ENCODE results near the gene REPIN1. TPM values are rescaled to one million over a fixed set of nuclear protein-coding genes. Genes with fewer than 3 reads are reported as not detected.

Gene REPIN1
- total RNA-seq, 4 donors from 2014 or later: 40.6 to 55.7 (median 49.3) TPM

- TF ChIP-seq, protein P1, sequence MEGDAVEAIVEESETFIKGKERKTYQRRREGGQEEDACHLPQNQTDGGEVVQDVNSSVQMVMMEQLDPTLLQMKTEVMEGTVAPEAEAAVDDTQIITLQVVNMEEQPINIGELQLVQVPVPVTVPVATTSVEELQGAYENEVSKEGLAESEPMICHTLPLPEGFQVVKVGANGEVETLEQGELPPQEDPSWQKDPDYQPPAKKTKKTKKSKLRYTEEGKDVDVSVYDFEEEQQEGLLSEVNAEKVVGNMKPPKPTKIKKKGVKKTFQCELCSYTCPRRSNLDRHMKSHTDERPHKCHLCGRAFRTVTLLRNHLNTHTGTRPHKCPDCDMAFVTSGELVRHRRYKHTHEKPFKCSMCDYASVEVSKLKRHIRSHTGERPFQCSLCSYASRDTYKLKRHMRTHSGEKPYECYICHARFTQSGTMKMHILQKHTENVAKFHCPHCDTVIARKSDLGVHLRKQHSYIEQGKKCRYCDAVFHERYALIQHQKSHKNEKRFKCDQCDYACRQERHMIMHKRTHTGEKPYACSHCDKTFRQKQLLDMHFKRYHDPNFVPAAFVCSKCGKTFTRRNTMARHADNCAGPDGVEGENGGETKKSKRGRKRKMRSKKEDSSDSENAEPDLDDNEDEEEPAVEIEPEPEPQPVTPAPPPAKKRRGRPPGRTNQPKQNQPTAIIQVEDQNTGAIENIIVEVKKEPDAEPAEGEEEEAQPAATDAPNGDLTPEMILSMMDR (IDR thresholded peaks at IDR 0.05): no peak
- no peak for ATAC-seq (ENCODE audit: low FRiP score)
- DNase-seq (ENCODE audit: low spot score): no peak
These were observed 30.9 kb downstream of the REPIN1 start for GRCh38 chr7:150399421-150400007.

DNA sequence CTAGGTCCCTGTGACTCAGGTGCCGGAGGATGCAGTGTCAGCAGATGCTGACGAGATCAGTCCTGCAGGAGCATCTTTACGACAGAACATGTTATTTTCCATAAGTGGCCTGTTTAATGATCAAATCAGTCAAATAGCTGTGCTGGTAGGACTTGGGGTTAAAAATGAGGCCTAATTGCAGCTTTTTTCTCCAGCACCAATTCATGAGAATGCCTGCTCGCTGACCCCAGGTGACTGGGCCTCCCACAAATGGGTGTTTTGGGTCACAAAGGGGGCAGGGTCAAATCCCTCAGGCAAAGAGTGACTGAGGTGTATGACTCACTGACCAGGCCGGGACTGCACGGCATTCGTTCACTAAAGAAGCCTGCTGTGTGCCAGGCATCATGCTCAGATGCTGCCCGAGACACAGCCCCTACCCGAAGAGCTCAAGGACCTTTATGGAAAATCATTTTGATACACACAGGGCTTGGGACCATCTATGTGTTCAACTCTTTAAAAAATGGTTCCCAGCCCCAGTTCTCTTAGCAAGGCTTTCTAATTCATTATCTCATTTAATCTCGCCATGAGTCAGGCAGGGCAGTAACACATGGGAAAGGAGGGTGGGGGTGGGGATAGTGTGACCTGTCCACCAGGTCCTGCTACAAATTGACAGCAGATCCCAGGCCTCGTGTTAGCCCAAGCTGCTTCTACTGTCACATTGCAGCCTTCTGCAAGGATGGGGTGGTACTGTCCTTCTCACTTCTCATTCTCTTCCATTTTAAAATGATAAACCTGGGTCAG, 31.6 kb downstream of the REPIN1 start:
- ATAC-seq (ENCODE audit: low FRiP score) (no peak), DNase-seq (ENCODE audit: low spot score) (no peak)
- TF ChIP-seq, protein P1 (IDR thresholded peaks at IDR 0.05): no peak

DNA sequence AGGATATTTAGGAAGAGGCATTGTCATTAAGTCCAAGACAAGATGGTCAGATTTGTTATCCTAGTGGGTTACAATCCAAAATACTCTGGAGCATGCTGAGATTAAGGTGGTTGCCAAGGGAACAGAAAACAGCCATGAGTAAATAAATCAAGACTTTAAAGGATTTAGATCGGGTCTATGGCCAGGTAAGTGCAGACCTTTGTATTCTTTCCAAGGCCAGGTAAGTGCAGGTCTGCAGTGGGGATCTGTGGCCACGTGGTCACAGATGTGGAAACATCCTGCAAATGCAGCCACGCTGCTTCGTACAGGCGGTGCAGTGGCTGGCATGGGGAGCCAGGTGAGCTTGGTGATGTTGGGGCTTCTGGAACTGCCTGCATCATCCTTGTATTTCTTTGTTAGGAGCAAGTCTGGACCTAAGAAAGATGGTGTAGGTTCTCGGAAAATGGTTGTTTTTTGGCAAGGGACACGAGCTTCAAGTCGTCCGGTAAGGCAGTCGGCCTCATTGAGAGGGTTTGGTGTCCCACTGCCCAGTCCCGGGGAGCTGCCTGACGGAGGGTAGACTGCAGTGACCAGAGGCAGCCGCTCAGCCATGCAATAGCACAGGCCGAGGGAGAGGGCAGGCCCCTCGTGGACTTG, 32.3 kb downstream of the REPIN1 start:
- no peak for ATAC-seq (ENCODE audit: low FRiP score)
- TF ChIP-seq, protein P1 (IDR thresholded peaks at IDR 0.05): no peak

DNA sequence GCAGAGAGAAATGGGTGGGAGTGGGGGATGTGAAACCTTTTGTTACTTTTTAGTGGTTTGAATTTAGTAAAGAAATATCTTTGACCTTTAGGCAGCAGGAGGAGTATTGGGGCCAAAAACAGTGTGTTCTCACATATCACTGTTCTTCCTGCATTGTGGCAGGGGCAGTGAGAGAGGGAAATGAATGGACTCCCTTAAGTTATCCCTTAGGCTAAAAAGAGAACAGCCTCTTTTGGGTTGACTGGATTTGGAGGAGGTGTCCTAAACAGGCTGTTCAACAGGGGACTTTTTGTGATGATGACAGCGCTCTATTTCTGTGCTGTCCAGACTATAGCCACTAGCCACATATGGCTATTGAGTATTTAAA, 32.8 kb downstream of the REPIN1 start:
- TF ChIP-seq, protein P1 (IDR thresholded peaks at IDR 0.05): no peak
- ATAC-seq (ENCODE audit: low FRiP score) (no peak), DNase-seq (ENCODE audit: low spot score) (no peak)

More for the DNA sequence above, 32.3 kb downstream of the REPIN1 start:
- DNase-seq (ENCODE audit: low spot score): no peak

DNA sequence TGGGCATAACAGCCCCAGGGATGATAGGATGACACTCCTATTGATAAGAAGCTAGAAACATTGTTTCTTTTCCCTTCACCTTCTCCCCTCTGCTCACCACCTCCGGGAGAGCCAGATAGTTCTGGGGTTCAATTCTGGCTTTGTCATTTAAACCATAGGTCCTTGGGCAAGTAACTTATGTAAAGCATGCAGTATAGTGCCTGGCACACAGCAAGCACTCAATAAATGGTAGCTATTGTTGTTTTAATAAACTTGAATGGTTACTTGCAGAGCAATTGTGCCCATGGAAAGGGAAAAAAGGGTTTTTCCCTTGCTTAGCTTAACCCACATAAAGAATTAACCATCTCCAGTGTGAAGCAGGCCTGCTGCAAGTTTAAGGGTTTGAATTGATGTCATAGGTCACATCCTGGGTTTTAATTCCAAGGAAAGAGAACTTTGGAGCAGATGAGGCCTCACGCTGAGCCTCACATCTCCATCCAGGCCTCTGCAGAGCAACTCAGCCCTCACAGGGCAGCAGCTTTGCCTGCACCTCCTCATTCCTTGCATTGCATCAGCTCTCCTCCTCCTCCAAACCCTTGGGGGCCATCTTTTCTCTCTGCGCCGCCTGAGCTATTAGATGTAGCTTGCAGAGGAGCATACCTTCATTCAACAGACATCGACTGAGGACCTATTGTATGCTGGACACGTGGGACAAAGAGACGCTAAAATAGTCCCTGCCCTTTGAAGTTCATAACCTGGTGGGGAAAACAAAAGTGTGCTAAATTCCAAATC, 33.4 kb downstream of the REPIN1 start:
- DNase-seq (ENCODE audit: low spot score) (no peak), ATAC-seq (ENCODE audit: low FRiP score) (no peak)
- TF ChIP-seq, protein P1 (IDR thresholded peaks at IDR 0.05): no peak

GRCh38 chr7:150402671-150403321, 34.2 kb downstream of the REPIN1 start:
- ATAC-seq (ENCODE audit: low FRiP score) (no peak), DNase-seq (ENCODE audit: low spot score) (no peak)
- TF ChIP-seq, protein P1 (IDR thresholded peaks at IDR 0.05): no peak
